ENCODE measurements around the gene HCN2. TPM values are rescaled to one million over a fixed set of nuclear protein-coding genes. Genes with fewer than 3 reads are reported as not detected.

HCN2 gene
- total and polyA plus RNA-seq, 9 of the 15 experiments (the other 6 are each of a cell fraction or from before 2014, with no cell fraction given) = 0.29 to 4.2 (median 0.82) TPM; not detected in 2

DNA sequence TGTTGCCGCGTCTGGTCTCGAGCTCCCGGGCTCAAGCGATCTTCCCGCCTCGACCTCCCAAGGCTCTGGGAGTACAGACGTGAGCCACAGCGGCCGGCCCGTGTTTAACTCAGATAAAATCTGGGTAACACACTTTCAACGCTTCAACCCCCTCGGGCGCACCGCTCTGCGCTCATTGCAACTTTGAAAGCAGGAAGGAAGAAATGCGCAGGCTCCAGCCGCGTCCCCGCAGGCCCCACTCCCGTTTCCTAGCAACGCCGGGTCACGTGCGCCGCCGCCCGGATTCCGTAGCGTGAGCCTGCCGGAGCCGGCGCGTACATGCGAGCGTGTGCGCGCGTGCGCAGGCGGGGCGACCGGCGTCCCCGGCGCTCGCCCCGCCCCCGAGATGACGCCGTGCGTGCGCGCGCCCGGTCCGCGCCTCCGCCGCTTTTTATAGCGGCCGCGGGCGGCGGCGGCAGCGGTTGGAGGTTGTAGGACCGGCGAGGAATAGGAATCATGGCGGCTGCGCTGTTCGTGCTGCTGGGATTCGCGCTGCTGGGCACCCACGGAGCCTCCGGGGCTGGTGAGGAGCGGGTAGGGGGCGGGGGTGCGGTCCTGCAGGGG is 17.4 kb upstream of the HCN2 start, which contains the start of gene BSG (continued):
- TF ChIP-seq, protein P1, sequence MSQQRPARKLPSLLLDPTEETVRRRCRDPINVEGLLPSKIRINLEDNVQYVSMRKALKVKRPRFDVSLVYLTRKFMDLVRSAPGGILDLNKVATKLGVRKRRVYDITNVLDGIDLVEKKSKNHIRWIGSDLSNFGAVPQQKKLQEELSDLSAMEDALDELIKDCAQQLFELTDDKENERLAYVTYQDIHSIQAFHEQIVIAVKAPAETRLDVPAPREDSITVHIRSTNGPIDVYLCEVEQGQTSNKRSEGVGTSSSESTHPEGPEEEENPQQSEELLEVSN (IDR thresholded peaks at IDR 0.05; ENCODE audit: borderline replicate concordance in 1 of 2, extremely low read depth in 1 of 2, insufficient read depth in 1 of 2, insufficient read length in 1 of 2, low read depth in 1 of 2, low read length in 1 of 2, poor library complexity in 1 of 2, severe bottlenecking in 1 of 2) = peak in 1 of 2 experiments; percentile 87
- TF ChIP-seq, protein P2, sequence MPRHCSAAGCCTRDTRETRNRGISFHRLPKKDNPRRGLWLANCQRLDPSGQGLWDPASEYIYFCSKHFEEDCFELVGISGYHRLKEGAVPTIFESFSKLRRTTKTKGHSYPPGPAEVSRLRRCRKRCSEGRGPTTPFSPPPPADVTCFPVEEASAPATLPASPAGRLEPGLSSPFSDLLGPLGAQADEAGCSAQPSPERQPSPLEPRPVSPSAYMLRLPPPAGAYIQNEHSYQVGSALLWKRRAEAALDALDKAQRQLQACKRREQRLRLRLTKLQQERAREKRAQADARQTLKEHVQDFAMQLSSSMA (CRISPR knock-in tag; IDR thresholded peaks at IDR 0.05) = peak; percentile 45; the same call in 1 of the 2 replicates
- TF ChIP-seq ZBTB17 (CRISPR knock-in tag; IDR thresholded peaks at IDR 0.05) (0 out of 2 replicates have a peak, but pooled peaks have one; percentile 19), ZNF644 (tag; IDR thresholded peaks at IDR 0.05; ENCODE audit: low read depth) (peak; percentile 69; the same call in 1 of the 2 replicates), FOXA3 (CRISPR knock-in tag; conservative IDR thresholded peaks at IDR 0.05 in 1 of 2, IDR thresholded peaks at IDR 0.05 in 1 of 2) (no peak), SOX6 (IDR thresholded peaks at IDR 0.05) (peak; percentile 70; the same call in 1 of the 2 replicates), ZNF239 (CRISPR knock-in tag; IDR thresholded peaks at IDR 0.05) (no peak), POLR3G (IDR thresholded peaks at IDR 0.05; ENCODE audit: extremely low read depth, insufficient read length, insufficient replicate concordance) (no peak), ATF3 (IDR thresholded peaks at IDR 0.05) (no peak), ATF3 (CRISPR knock-in tag; conservative IDR thresholded peaks at IDR 0.05) (no peak), EHMT2 (IDR thresholded peaks at IDR 0.05) (no peak), FOSL1 (tag; conservative IDR thresholded peaks at IDR 0.05) (0 out of 2 replicates have a peak, but pooled peaks have one; percentile 23), SRSF1 (IDR thresholded peaks at IDR 0.05; ENCODE audit: low read depth, low read length) (no peak), NCOA6 (IDR thresholded peaks at IDR 0.05) (no peak), CBX2 (IDR thresholded peaks at IDR 0.05; ENCODE audit: insufficient read depth, low read length, poor library complexity, severe bottlenecking) (no peak), SAFB (IDR thresholded peaks at IDR 0.05; ENCODE audit: borderline replicate concordance, low read depth, low read length) (no peak), POLR2A (conservative IDR thresholded peaks at IDR 0.05) (peak; percentile 97), TAF15 (IDR thresholded peaks at IDR 0.05; ENCODE audit: low read depth, low read length) (no peak), CTCF (IDR thresholded peaks at IDR 0.05 in 2 of 3, conservative IDR thresholded peaks at IDR 0.05 in 1 of 3; ENCODE audit: insufficient read depth in 2 of 3, low read depth in 1 of 3, low read length in 3 of 3) (no peak)
- TF ChIP-seq, protein P3, sequence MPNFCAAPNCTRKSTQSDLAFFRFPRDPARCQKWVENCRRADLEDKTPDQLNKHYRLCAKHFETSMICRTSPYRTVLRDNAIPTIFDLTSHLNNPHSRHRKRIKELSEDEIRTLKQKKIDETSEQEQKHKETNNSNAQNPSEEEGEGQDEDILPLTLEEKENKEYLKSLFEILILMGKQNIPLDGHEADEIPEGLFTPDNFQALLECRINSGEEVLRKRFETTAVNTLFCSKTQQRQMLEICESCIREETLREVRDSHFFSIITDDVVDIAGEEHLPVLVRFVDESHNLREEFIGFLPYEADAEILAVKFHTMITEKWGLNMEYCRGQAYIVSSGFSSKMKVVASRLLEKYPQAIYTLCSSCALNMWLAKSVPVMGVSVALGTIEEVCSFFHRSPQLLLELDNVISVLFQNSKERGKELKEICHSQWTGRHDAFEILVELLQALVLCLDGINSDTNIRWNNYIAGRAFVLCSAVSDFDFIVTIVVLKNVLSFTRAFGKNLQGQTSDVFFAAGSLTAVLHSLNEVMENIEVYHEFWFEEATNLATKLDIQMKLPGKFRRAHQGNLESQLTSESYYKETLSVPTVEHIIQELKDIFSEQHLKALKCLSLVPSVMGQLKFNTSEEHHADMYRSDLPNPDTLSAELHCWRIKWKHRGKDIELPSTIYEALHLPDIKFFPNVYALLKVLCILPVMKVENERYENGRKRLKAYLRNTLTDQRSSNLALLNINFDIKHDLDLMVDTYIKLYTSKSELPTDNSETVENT (CRISPR knock-in tag; IDR thresholded peaks at IDR 0.05) = peak; percentile 93
